HepG2 (cell line): ENCODE results near the gene SETD3. TPM values are rescaled to one million over a fixed set of nuclear protein-coding genes. Genes with fewer than 3 reads are reported as not detected.

Experiments used
- ADNP ChIP-seq: sonication (generic); formaldehyde crosslinking; IDR thresholded peaks from 2 replicates; pipeline ENCODE4 v1.4.0; 2020; ENCODE audit warnings: missing genetic modification reagents
- CREB1 ChIP-seq, 2 experiments: fragments of 450-650 bp in 1 of 2; IDR thresholded peaks; 2 replicates each; pipeline ENCODE4 v1.6.1; 2016 to 2017; ENCODE audit warnings: control low read depth in 1 of 2, mild to moderate bottlenecking in 1 of 2, missing compliant biosample characterization in 1 of 2, missing genetic modification characterization in 1 of 2
- ETV5 ChIP-seq: IDR thresholded peaks from 2 replicates; pipeline ENCODE4 v1.6.1; 2018; ENCODE audit warnings: missing biosample characterization, missing genetic modification reagents, inconsistent platforms, borderline replicate concordance
- FOSL2 ChIP-seq: sonication (generic); formaldehyde crosslinking; IDR thresholded peaks from 2 replicates; pipeline ENCODE4 v1.4.0; 2020; ENCODE audit warnings: missing genetic modification reagents
- GATAD1 ChIP-seq: IDR thresholded peaks from 2 replicates; pipeline ENCODE4 v1.6.1; 2016; ENCODE audit warnings: missing genetic modification reagents, missing compliant biosample characterization
- LCORL ChIP-seq, 2 experiments: fragments of 450-650 bp in 1 of 2; sonication (generic) in 1 of 2; formaldehyde crosslinking in 1 of 2; IDR thresholded peaks; 2 replicates each; pipeline versions ENCODE4 v1.5.0 to v1.6.1; 2017 to 2020; ENCODE audit warnings: antibody characterized with exemption in 1 of 2, missing genetic modification reagents in 1 of 2
- MED1 ChIP-seq: sonication (generic); formaldehyde crosslinking; IDR thresholded peaks from 2 replicates; pipeline ENCODE4 v1.4.0; 2020; ENCODE audit warnings: missing genetic modification reagents
- MEIS1 ChIP-seq: sonication (generic); formaldehyde crosslinking; IDR thresholded peaks from 2 replicates; pipeline ENCODE4 v1.9.0; 2021; ENCODE audit warnings: mild to moderate bottlenecking, missing genetic modification reagents, moderate library complexity, borderline replicate concordance
- NFRKB ChIP-seq: fragments of 450-650 bp; IDR thresholded peaks from 2 replicates; pipeline ENCODE4 v1.6.1; 2017
- NRL ChIP-seq: sonication (generic); formaldehyde crosslinking; IDR thresholded peaks from 2 replicates; pipeline ENCODE4 v1.5.0; 2020; ENCODE audit warnings: missing genetic modification reagents, mild to moderate bottlenecking, moderate library complexity, borderline replicate concordance
- PHF20 ChIP-seq: sonication (generic); formaldehyde crosslinking; IDR thresholded peaks from 2 replicates; pipeline ENCODE4 v1.5.0; 2020; ENCODE audit warnings: mild to moderate bottlenecking, missing genetic modification reagents
- POLR2G ChIP-seq: fragments of 200-400 bp; formaldehyde crosslinking; IDR thresholded peaks from 2 replicates; pipeline ENCODE4 v1.6.1; 2018; ENCODE audit warnings: mild to moderate bottlenecking, low read depth, low read length, moderate library complexity
- RBM39 ChIP-seq: fragments of 200-400 bp; formaldehyde crosslinking; IDR thresholded peaks from one replicate; pipeline ENCODE4 v1.6.1; 2018; ENCODE audit warnings: antibody characterized with exemption, mild to moderate bottlenecking, low read depth, low read length; ENCODE audit not compliant: poor library complexity, severe bottlenecking
- TCF7 ChIP-seq: sonication (generic); IDR thresholded peaks from 2 replicates; pipeline ENCODE4 v1.6.1; 2016; ENCODE audit warnings: antibody characterized with exemption, low read depth
- TEAD2 ChIP-seq: sonication (generic); formaldehyde crosslinking; IDR thresholded peaks from 2 replicates; pipeline ENCODE4 v1.9.0; 2021; ENCODE audit warnings: missing genetic modification reagents
- polyA plus RNA-seq, 8 experiments: library from polyadenylated mRNA; depleted of rRNA in 3 of 8; stranded (reverse) in 7 of 8; unstranded in 1 of 8; fragments of >200 nt; fragmentation: Illumina TruSeq in 4 of 8; extraction: Trizol in 4 of 8; gene quantifications; 2 replicates each; pipeline versions ENCODE4 v1.2.1 to v1.2.3, GENCODE V29; 2011 to 2016; ENCODE audit warnings: low read depth in 4 of 8, missing spikeins in 1 of 8, mixed read lengths in 1 of 8; ENCODE audit not compliant: insufficient read depth in 1 of 8
- total RNA-seq, 5 experiments: library from RNA; depleted of rRNA; stranded (reverse); fragments of >200 nt; fragmentation: Illumina TruSeq; extraction: Trizol; gene quantifications; 2 replicates each; pipeline ENCODE4 v1.2.3, GENCODE V29; 2016; ENCODE audit warnings: low read depth in 1 of 5
- TF ChIP-seq, protein P1 (sequence below): sonication (generic); formaldehyde crosslinking; IDR thresholded peaks from 2 replicates; pipeline ENCODE4 v1.5.1; 2020; ENCODE audit warnings: mild to moderate bottlenecking, missing genetic modification reagents
- TF ChIP-seq, protein P2 (sequence below): sonication (generic); formaldehyde crosslinking; IDR thresholded peaks from 2 replicates; pipeline ENCODE4 v1.5.1; 2020; ENCODE audit warnings: missing genetic modification reagents, mild to moderate bottlenecking, borderline replicate concordance
- TF ChIP-seq, protein P3 (sequence below): sonication (generic); formaldehyde crosslinking; conservative IDR thresholded peaks from 2 replicates; pipeline ENCODE4 v1.4.0; 2020; ENCODE audit warnings: mild to moderate bottlenecking, missing genetic modification reagents, moderate library complexity
- TF ChIP-seq, protein P4 (sequence below): sonication (generic); formaldehyde crosslinking; IDR thresholded peaks from 2 replicates; pipeline ENCODE4 v1.8.0; 2023; ENCODE audit warnings: mild to moderate bottlenecking, missing genetic modification reagents

Gene SETD3
- total and polyA plus RNA-seq, 2 of the 13 experiments (the other 11 are each of a cell fraction or from before 2014, with no cell fraction given) = 30.3 to 67.1 TPM

- TF ChIP-seq RBM39 (peak; percentile 79), FOSL2 (CRISPR knock-in tag) (peak; percentile 45; the same call in 1 of the 2 replicates), NFRKB (no peak), TCF7 (no peak), LCORL (IDR thresholded peaks at IDR 0.05) (no peak), LCORL (CRISPR knock-in tag; IDR thresholded peaks at IDR 0.05) (peak; percentile 54), GATAD1 (CRISPR knock-in tag) (peak; percentile 99), POLR2G (peak; percentile 91), ADNP (no peak), MEIS1 (peak; percentile 65), NRL (CRISPR knock-in tag) (peak; percentile 91; the same call in 1 of the 2 replicates), TEAD2 (CRISPR knock-in tag) (no peak), MED1 (CRISPR knock-in tag) (no peak), ETV5 (CRISPR knock-in tag) (peak; percentile 13), PHF20 (CRISPR knock-in tag) (peak; percentile 91), CREB1 (IDR thresholded peaks at IDR 0.05) (peak; percentile 99), CREB1 (CRISPR knock-in tag; IDR thresholded peaks at IDR 0.05) (peak; percentile 99)
- TF ChIP-seq, protein P1, sequence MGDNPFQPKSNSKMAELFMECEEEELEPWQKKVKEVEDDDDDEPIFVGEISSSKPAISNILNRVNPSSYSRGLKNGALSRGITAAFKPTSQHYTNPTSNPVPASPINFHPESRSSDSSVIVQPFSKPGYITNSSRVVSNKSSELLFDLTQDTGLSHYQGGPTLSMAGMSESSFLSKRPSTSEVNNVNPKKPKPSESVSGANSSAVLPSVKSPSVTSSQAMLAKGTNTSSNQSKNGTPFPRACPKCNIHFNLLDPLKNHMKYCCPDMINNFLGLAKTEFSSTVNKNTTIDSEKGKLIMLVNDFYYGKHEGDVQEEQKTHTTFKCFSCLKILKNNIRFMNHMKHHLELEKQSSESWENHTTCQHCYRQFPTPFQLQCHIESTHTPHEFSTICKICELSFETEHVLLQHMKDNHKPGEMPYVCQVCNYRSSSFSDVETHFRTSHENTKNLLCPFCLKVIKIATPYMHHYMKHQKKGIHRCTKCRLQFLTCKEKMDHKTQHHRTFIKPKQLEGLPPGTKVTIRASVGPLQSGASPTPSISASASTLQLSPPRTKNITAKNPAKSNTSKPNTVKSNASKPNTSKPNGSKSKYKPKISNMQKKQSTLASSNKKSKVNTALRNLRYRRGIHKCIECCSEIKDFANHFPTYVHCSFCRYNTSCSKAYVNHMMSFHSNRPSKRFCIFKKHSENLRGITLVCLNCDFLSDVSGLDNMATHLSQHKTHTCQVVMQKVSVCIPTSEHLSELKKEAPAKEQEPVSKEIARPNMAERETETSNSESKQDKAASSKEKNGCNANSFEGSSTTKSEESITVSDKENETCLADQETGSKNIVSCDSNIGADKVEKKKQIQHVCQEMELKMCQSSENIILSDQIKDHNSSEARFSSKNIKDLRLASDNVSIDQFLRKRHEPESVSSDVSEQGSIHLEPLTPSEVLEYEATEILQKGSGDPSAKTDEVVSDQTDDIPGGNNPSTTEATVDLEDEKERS = 0 out of 2 replicates have a peak, but pooled peaks have one; percentile 38
- TF ChIP-seq, protein P2, sequence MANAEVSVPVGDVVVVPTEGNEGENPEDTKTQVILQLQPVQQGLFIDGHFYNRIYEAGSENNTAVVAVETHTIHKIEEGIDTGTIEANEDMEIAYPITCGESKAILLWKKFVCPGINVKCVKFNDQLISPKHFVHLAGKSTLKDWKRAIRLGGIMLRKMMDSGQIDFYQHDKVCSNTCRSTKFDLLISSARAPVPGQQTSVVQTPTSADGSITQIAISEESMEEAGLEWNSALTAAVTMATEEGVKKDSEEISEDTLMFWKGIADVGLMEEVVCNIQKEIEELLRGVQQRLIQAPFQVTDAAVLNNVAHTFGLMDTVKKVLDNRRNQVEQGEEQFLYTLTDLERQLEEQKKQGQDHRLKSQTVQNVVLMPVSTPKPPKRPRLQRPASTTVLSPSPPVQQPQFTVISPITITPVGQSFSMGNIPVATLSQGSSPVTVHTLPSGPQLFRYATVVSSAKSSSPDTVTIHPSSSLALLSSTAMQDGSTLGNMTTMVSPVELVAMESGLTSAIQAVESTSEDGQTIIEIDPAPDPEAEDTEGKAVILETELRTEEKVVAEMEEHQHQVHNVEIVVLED (CRISPR knock-in tag) = peak; percentile 95
- TF ChIP-seq, protein P3, sequence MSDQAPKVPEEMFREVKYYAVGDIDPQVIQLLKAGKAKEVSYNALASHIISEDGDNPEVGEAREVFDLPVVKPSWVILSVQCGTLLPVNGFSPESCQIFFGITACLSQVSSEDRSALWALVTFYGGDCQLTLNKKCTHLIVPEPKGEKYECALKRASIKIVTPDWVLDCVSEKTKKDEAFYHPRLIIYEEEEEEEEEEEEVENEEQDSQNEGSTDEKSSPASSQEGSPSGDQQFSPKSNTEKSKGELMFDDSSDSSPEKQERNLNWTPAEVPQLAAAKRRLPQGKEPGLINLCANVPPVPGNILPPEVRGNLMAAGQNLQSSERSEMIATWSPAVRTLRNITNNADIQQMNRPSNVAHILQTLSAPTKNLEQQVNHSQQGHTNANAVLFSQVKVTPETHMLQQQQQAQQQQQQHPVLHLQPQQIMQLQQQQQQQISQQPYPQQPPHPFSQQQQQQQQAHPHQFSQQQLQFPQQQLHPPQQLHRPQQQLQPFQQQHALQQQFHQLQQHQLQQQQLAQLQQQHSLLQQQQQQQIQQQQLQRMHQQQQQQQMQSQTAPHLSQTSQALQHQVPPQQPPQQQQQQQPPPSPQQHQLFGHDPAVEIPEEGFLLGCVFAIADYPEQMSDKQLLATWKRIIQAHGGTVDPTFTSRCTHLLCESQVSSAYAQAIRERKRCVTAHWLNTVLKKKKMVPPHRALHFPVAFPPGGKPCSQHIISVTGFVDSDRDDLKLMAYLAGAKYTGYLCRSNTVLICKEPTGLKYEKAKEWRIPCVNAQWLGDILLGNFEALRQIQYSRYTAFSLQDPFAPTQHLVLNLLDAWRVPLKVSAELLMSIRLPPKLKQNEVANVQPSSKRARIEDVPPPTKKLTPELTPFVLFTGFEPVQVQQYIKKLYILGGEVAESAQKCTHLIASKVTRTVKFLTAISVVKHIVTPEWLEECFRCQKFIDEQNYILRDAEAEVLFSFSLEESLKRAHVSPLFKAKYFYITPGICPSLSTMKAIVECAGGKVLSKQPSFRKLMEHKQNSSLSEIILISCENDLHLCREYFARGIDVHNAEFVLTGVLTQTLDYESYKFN = peak; percentile 18; the same call in 1 of the 2 replicates
- TF ChIP-seq, protein P4, sequence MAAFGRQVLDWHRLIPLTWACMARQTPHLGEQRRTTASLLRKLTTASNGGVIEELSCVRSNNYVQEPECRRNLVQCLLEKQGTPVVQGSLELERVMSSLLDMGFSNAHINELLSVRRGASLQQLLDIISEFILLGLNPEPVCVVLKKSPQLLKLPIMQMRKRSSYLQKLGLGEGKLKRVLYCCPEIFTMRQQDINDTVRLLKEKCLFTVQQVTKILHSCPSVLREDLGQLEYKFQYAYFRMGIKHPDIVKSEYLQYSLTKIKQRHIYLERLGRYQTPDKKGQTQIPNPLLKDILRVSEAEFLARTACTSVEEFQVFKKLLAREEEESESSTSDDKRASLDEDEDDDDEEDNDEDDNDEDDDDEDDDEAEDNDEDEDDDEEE (CRISPR knock-in tag) = 0 out of 2 replicates have a peak, but pooled peaks have one; percentile 6
These were observed 472 bp upstream of the SETD3 start, which contains the start of gene CCNK (continued) for GRCh38 chr14:99480917-99481744.
